Loucy (cell line): Measurements from ENCODE around the gene PMM1.

Experiments
- CTCF ChIP-seq: fragments of 200-600 bp; sonication (generic); conservative IDR thresholded peaks from 2 replicates; pipeline ENCODE4 v1.5.1; 2014; ENCODE audit warnings: mild to moderate bottlenecking, antibody characterized with exemption, low read length
- EZH2phosphoT487 ChIP-seq: fragments of 200-600 bp; IDR thresholded peaks from 2 replicates; pipeline ENCODE4 v1.6.1; 2018; ENCODE audit warnings: antibody characterized with exemption, mild to moderate bottlenecking, moderate library complexity, borderline replicate concordance

DNA sequence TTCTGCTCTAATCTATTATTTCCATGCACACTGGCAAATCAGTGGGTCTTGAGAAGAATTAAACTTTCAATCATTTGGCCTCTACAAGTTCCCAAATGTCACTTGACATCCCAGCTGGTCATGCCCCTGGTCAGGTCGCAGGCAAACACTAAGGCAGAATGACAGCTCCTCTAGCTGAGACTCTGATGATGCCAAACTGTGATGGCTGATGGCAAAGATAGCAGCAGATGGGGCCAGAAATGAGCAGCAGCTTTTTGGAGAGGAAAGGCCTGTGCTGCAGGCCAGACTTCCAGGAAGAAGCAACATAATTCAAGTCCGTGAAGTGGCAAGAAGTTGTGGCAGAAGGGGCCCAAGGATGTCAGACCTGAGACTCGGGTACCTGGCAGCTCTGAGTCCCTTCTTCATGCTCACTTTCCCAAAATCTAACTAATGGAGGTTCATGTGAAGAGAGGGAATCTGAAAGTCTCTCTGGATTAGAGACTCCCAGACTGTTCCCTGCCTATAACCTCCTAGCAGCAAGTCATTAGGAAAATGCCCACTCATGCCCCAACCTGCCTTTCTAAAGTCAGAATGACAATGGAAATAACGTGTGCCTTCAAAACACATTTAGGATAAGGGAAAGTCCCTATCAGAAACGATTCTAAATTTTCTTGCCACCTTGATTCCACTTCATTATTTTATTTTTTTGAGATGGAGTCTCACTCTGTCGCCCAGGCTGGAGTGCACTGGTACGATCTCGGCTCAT lies 9.4 kb upstream of the PMM1 start:
- TF ChIP-seq CTCF, result no peak
- no peak for TF ChIP-seq EZH2phosphoT487
